Measurements from ENCODE around the gene TEF. TPM values are rescaled to one million over a fixed set of nuclear protein-coding genes. Genes with fewer than 3 reads are reported as not detected.
A peak's percentile ranks its signal among the peaks of the same experiment; 100 is the strongest.

TEF gene
- total and polyA plus RNA-seq, 3 donors from 2014 or later, result 25.6 to 40.9 (median 32.8) TPM

DNA sequence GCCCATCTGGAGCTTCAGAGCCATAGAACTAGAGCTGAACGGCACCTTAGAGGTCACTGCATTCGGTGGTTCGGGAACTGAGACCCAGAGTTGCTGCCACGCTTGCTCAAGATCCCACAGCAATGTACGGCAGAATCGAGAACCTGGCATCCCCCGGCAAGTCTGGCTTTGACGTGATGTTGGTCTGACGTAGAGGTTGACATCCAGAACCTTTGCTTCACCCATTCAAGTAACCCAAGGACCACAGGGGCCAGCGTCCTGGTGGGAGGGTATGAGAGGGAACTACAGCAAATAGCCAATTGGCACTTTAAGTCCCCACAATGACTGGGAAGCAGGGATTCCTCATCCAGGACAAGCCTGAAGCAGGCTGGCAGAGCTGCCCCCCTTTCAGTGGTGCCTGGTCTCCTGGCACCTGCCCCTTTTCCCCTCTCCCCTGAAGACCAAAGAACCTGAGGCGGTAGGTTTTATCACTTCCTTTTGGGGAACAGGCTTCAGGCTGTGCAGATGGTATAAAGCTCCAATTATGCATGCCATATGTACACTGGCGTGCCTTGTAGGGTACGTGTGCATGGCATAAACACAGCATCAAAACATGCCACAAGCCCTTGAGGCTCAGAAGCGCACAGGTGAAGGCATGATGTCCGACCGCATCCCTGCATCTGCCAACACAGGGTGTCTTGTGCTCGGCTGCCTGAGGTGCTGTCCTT, 15.3 kb upstream of the TEF start:
- no peaks in the 10 kb centered on the region for H3K9me3 ChIP-seq
- H3K36me3 ChIP-seq (ENCODE audit: low read depth, missing control alignments), result no peaks in the 10 kb centered on the region
- intact Hi-C loops (cut with DNase I; ENCODE audit: low total_unique reads), result no loop called here
- WGBS, 2 donors, result 66 to 76% methylated on average over 11 to 17 of the region's 17 CpGs
- H3K27ac ChIP-seq, result peak overlapping the region in 1 of 2 donors; percentile 66
- no peak overlapping the region for H3K4me3 ChIP-seq
- H3K4me1 ChIP-seq, result peaks cover 35% of the 10 kb centered on the region
- DNase-seq, result no peak
- no peaks in the 10 kb centered on the region for H3K27me3 ChIP-seq
- TF ChIP-seq POLR2A (IDR thresholded peaks at IDR 0.05) (no peak), CTCF (IDR thresholded peaks at IDR 0.05) (no peak)

DNA sequence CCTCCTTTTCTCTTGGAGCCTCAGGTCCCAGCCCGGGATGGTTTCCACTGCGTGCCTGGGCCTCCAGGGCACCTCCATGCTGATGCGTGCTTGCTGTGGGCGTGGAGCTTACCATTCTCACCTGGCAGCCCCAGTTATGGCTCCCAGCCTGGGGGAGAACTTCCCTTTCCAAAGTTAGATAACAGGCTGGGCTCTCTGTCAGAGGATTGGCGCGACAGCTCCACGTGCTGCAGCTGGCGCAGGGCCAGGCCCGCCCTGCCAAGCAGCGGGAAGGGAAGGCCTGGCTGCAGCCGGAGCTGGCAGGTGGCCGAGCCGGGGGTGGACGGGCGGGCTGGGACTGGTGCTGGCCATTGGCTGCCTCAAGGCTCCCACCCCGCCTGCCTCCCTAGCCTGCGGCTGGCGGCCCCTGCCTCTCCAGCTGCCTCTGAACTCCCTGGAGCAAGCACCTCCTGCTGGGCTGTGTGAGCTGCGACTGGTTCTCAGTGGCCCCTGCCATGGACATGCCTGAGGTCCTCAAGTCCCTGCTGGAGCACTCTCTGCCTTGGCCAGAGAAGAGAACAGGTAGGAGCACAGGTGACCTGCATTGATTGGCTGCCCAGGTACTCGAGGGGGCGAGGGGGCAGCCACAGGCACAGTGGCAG, 14.6 kb upstream of the TEF start:
- intact Hi-C loops (cut with DNase I; ENCODE audit: low total_unique reads), result no loop called here
- H3K4me3 ChIP-seq, result peak overlapping the region; percentile 47 to 59
- TF ChIP-seq POLR2A (IDR thresholded peaks at IDR 0.05) (peak; percentile 36), CTCF (IDR thresholded peaks at IDR 0.05) (peak in 1 of 3 experiments; percentile 32)
- H3K27ac ChIP-seq, result peak overlapping the region; percentile 77 to 88
- peaks cover 35% of the 10 kb centered on the region for H3K4me1 ChIP-seq
- no peaks in the 10 kb centered on the region for H3K27me3 ChIP-seq
- H3K9me3 ChIP-seq, result no peaks in the 10 kb centered on the region
- peak; percentile 96 for DNase-seq
- H3K36me3 ChIP-seq (ENCODE audit: low read depth, missing control alignments), result no peaks in the 10 kb centered on the region
- WGBS, 2 donors, result 30 to 70% methylated on average over 4 to 21 of the region's 21 CpGs

DNA sequence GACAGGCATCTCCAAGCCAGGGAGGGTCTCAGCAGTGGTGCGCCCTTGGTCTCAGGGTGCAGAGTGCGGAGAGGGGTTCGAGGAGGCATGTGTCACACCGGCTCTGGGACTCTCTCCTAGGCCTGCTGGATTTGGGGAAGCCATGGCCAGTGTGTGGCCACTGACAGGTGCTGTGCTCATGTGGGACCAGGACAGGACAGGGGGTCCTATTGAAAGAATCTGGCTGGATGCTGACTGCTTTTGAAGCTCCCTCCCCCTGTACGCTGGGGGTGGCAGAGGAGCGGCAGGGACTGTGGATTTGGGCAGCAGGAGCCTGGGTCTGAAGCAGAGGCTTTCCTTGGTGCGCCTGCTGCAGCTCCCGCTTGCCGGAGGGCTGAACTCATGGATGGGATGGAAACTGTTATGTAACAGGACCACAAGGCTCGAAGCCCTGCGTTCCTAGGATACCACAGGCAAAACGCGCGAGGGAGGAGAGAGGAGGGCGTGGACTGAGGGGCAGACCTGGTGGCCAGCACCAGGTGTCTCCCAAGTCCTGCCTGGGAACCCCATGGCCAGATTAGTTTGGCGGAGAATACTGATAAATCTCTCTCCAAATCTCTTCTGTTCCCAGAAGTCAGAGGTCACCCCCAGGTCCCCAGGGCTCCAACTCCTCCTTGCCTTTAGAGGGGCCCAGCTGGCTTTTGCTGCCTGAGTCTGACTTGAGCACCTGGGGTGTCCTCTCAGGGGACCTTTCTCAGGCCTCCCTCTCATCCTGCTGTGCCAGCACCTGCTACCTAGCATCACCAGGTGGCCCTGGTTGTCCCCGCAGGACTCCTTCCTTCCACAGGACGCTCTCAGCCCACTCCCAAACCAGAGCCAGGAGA, 13.8 kb upstream of the TEF start:
- TF ChIP-seq CTCF (IDR thresholded peaks at IDR 0.05) (no peak), POLR2A (IDR thresholded peaks at IDR 0.05) (no peak)
- peak overlapping the region; percentile 47 to 59 for H3K4me3 ChIP-seq
- H3K27ac ChIP-seq, result peak overlapping the region; percentile 77 to 88
- no peaks in the 10 kb centered on the region for H3K27me3 ChIP-seq
- DNase-seq, result peak; percentile 48
- H3K9me3 ChIP-seq, result no peaks in the 10 kb centered on the region
- intact Hi-C loops (cut with DNase I; ENCODE audit: low total_unique reads), result no loop called here
- 37 to 42% methylated on average over 10 to 18 of the region's 18 CpGs for WGBS, 2 donors
- peaks cover 35% of the 10 kb centered on the region for H3K4me1 ChIP-seq
- H3K36me3 ChIP-seq (ENCODE audit: low read depth, missing control alignments), result no peaks in the 10 kb centered on the region

GRCh38 chr22:41368543-41369423, 13.0 kb upstream of the TEF start:
- Histone ChIP-seq H3K9me3 (no peaks in the 10 kb centered on the region), H3K4me3 (peak overlapping the region; percentile 47 to 59), H3K27ac (peak overlapping the region; percentile 77 to 88), H3K4me1 (peaks cover 35% of the 10 kb centered on the region), H3K36me3 (ENCODE audit: low read depth, missing control alignments) (no peaks in the 10 kb centered on the region), H3K27me3 (no peaks in the 10 kb centered on the region)
- intact Hi-C loops (cut with DNase I; ENCODE audit: low total_unique reads), result no loop called here
- 49 to 66% methylated on average over 2 to 19 of the region's 19 CpGs for WGBS, 2 donors
- TF ChIP-seq CTCF (IDR thresholded peaks at IDR 0.05) (no peak), POLR2A (IDR thresholded peaks at IDR 0.05) (no peak)
- DNase-seq, result no peak

Data from testis (tissue), 3 donors.